NT2/D1 (cell line): ENCODE measurements around the gene EGLN2.
"Not testable (repeated sequence)": the region's sequence is repeated elsewhere in the genome, so short reads cannot be mapped to it uniquely, and the experiment has no call there.

Experiments
- DNase-seq: peaks from one replicate; pipeline ENCODE4 v3.0.0-alpha.2; 2011; ENCODE audit warnings: low read depth, low spot score
- H3K27me3 ChIP-seq: 2 replicates; pipeline ENCODE4 v1.6.0; 2011; ENCODE audit warnings: mild to moderate bottlenecking; ENCODE audit not compliant: insufficient read length, insufficient read depth
- H3K36me3 ChIP-seq: 2 replicates; pipeline ENCODE4 v1.6.1; 2011; ENCODE audit warnings: mild to moderate bottlenecking, low read length, mixed read lengths; ENCODE audit not compliant: insufficient read depth, insufficient read length
- H3K4me1 ChIP-seq: 2 replicates; pipeline ENCODE4 v1.5.1; 2011; ENCODE audit not compliant: insufficient read depth, insufficient read length
- H3K4me3 ChIP-seq: 2 replicates; pipeline ENCODE4 v1.5.1; 2011; ENCODE audit warnings: low read depth; ENCODE audit not compliant: insufficient read length
- H3K9ac ChIP-seq: 2 replicates; pipeline ENCODE4 v1.6.0; 2011; ENCODE audit warnings: low read depth; ENCODE audit not compliant: insufficient read length
- H3K9me3 ChIP-seq: 2 replicates; pipeline ENCODE4 v1.5.1; 2011; ENCODE audit warnings: mild to moderate bottlenecking, low read length; ENCODE audit not compliant: insufficient read depth
- SUZ12 ChIP-seq: IDR thresholded peaks from 2 replicates; pipeline ENCODE4 v1.6.1; 2011; ENCODE audit not compliant: insufficient read length, insufficient read depth; ENCODE audit errors: extremely low read depth
- YY1 ChIP-seq: IDR thresholded peaks from 2 replicates; pipeline ENCODE4 v1.6.1; 2011; ENCODE audit not compliant: insufficient read length, insufficient read depth
- ZNF274 ChIP-seq: IDR thresholded peaks from 2 replicates; pipeline ENCODE4 v1.6.1; 2011; ENCODE audit warnings: mild to moderate bottlenecking, low read depth, low read length

The EGLN2 gene

GRCh38 chr19:40822161-40822560 is 23.2 kb downstream of the EGLN2 start:
- Histone ChIP-seq H3K9ac (no peak overlapping the region), H3K27me3 (peaks cover 6% of the 10 kb centered on the region), H3K9me3 (no peaks in the 10 kb centered on the region), H3K4me1 (peaks cover 3% of the 10 kb centered on the region), H3K36me3 (no peaks in the 10 kb centered on the region), H3K4me3 (no peak overlapping the region)
- no peak for TF ChIP-seq SUZ12
- TF ChIP-seq ZNF274 = no peak
- no peak for TF ChIP-seq YY1
- no peak for DNase-seq

GRCh38 chr19:40822704-40823553 is 23.9 kb downstream of the EGLN2 start:
- H3K36me3 ChIP-seq, H3K9me3 ChIP-seq, H3K4me3 ChIP-seq, H3K27me3 ChIP-seq, H3K4me1 ChIP-seq, H3K9ac ChIP-seq, DNase-seq: not testable (repeated sequence)

- not testable (repeated sequence) for H3K27me3 ChIP-seq, DNase-seq, H3K9me3 ChIP-seq, H3K4me3 ChIP-seq, H3K36me3 ChIP-seq, H3K9ac ChIP-seq, H3K4me1 ChIP-seq
Observed at GRCh38 chr19:40824916-40825315, 25.9 kb downstream of the EGLN2 start.

GRCh38 chr19:40825460-40826095 is 26.6 kb downstream of the EGLN2 start:
- H3K9me3 ChIP-seq, H3K27me3 ChIP-seq, H3K9ac ChIP-seq, H3K4me3 ChIP-seq, DNase-seq, H3K36me3 ChIP-seq, H3K4me1 ChIP-seq: not testable (repeated sequence)

GRCh38 chr19:40826312-40826698 is 27.3 kb downstream of the EGLN2 start:
- not testable (repeated sequence) for H3K4me3 ChIP-seq, DNase-seq, H3K9ac ChIP-seq, H3K9me3 ChIP-seq, H3K4me1 ChIP-seq, H3K27me3 ChIP-seq, H3K36me3 ChIP-seq

- not testable (repeated sequence) for DNase-seq, H3K36me3 ChIP-seq, H3K9me3 ChIP-seq, H3K4me1 ChIP-seq, H3K4me3 ChIP-seq, H3K27me3 ChIP-seq, H3K9ac ChIP-seq
Observed at GRCh38 chr19:40826699-40827385, 27.9 kb downstream of the EGLN2 start.

GRCh38 chr19:40827386-40828247 is 28.6 kb downstream of the EGLN2 start:
- no peak for TF ChIP-seq ZNF274
- no peak overlapping the region for H3K9ac ChIP-seq
- H3K36me3 ChIP-seq = no peaks in the 10 kb centered on the region
- no peak overlapping the region for H3K4me3 ChIP-seq
- DNase-seq = no peak
- H3K27me3 ChIP-seq = no peaks in the 10 kb centered on the region
- no peaks in the 10 kb centered on the region for H3K4me1 ChIP-seq
- H3K9me3 ChIP-seq = no peaks in the 10 kb centered on the region
